Adrenal gland (tissue), 5 donors: ENCODE measurements around the gene HECTD2.

Source experiments
- POLR2A ChIP-seq, 2 donors: fragments of 450-650 bp; IDR thresholded peaks; one replicate each; pipeline ENCODE4 v1.6.1; 2017; ENCODE audit warnings: antibody characterized with exemption in 2 of 2, mild to moderate bottlenecking in 2 of 2, moderate library complexity in 1 of 2
- TF ChIP-seq, protein P1 (sequence below), 6 experiments: fragments of 450-650 bp in 4 of 6; fragments of 200-600 bp in 2 of 6; sonication (generic) in 1 of 6; IDR thresholded peaks; 1 replicate in 5 of 6; 2 replicates in 1 of 6; pipeline versions ENCODE4 v1.5.1 to v1.8.0; 2016 to 2021; ENCODE audit warnings: antibody characterized with exemption in 6 of 6, mild to moderate bottlenecking in 2 of 6, moderate library complexity in 1 of 6
- donor health status: DM: no; HTN: no; CAD: no.

GRCh38 chr10:91525896-91526712 is 116.0 kb downstream of the HECTD2 start:
- TF ChIP-seq, protein P1, sequence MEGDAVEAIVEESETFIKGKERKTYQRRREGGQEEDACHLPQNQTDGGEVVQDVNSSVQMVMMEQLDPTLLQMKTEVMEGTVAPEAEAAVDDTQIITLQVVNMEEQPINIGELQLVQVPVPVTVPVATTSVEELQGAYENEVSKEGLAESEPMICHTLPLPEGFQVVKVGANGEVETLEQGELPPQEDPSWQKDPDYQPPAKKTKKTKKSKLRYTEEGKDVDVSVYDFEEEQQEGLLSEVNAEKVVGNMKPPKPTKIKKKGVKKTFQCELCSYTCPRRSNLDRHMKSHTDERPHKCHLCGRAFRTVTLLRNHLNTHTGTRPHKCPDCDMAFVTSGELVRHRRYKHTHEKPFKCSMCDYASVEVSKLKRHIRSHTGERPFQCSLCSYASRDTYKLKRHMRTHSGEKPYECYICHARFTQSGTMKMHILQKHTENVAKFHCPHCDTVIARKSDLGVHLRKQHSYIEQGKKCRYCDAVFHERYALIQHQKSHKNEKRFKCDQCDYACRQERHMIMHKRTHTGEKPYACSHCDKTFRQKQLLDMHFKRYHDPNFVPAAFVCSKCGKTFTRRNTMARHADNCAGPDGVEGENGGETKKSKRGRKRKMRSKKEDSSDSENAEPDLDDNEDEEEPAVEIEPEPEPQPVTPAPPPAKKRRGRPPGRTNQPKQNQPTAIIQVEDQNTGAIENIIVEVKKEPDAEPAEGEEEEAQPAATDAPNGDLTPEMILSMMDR (IDR thresholded peaks at IDR 0.05) = no peak
- TF ChIP-seq POLR2A (IDR thresholded peaks at IDR 0.05) = no peak
